ENCODE results near the gene ABCD2. TPM values are rescaled to one million over a fixed set of nuclear protein-coding genes. Genes with fewer than 3 reads are reported as not detected.

ABCD2 gene
- not detected in 5 replicates for total RNA-seq (2022; extraction: Qiagen RNA extraction)

DNA sequence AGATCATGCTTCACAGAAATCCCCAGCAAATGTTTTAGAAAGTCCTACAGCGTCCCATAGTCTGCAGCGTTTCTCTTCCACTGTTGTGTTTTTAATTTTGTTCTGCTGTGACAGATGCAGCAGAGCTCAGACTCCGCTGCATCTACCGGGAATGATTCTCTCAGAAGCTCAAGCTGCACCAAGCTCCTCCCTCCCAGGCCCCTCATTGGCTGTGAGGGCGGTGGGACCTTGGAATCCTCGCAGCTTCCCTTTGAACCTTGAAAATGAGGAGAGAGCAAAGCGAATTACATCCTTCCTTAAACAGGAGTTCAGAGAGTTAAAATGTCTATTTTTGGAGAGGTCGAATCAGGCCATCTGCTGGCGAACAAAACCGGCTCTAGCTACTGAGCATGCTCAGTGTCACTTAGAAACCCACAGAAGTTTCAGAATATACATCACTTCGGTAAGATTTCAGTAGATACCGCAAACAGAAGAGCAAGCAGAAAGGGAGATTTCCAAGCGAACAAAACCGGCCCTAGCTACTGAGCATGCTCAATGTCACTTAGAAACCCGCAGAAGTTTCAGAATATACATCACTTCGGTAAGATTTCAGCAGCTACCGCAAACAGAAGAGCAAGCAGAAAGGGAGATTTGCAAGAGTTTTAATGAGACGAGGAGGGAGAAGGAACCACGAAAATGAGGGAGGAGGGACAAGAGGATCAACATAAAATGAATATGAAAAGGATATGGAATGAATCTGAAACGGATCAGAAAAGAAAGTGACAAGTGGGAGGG is at the start of gene ABCD2:
TSS of gene ABCD2 (minus strand) at position 144 of the 774 bp plus-strand sequence. CDS start 188 bp downstream, outside the sequence.

Other genes starting within 250 kb of the ABCD2 start
- 15.6 to 25.3 TPM (median 18.8 TPM) in 5 replicates for gene KIF21A, start 176.7 kb downstream of the ABCD2 start, total RNA-seq (2022; extraction: Qiagen RNA extraction)

Measured in A549 treated with Hydrocortisone at 1 μM for 4 hours (cell line).